Measurements from ENCODE around the gene PSMD9.

- TF ChIP-seq STAT1 (conservative IDR thresholded peaks at IDR 0.05) (no peak), CTCF (IDR thresholded peaks at IDR 0.05 in 2 of 3, conservative IDR thresholded peaks at IDR 0.05 in 1 of 3; ENCODE audit: control insufficient read depth in 2 of 3, extremely low read depth in 1 of 3, insufficient read depth in 1 of 3, low read depth in 3 of 3, low read length in 3 of 3) (no peak), RFX5 (IDR thresholded peaks at IDR 0.05; ENCODE audit: low read depth, low read length) (no peak), RAD21 (IDR thresholded peaks at IDR 0.05; ENCODE audit: insufficient read depth, low read depth, low read length) (no peak), EZH2 (IDR thresholded peaks at IDR 0.05; ENCODE audit: borderline replicate concordance, control insufficient read depth, low read depth, low read length) (no peak), NR2C2 (IDR thresholded peaks at IDR 0.05; ENCODE audit: borderline replicate concordance, control insufficient read depth, insufficient read length, low read depth) (no peak), CEBPB (IDR thresholded peaks at IDR 0.05; ENCODE audit: borderline replicate concordance in 1 of 2, low read depth in 2 of 2, low read length in 2 of 2) (no peak), BCL3 (IDR thresholded peaks at IDR 0.05; ENCODE audit: borderline replicate concordance, insufficient read depth, low read depth, low read length, poor library complexity, severe bottlenecking) (no peak), IKZF2 (IDR thresholded peaks at IDR 0.05) (no peak)
Observed at GRCh38 chr12:121927813-121928212, 39.2 kb downstream of the PSMD9 start.

Data from GM12878 (cell line).